GM21786 (cell line): ENCODE results near the gene GADD45G.

Experiments used
- ATAC-seq: cut with Tn5 transposase; IDR thresholded peaks from one replicate; pipeline ENCODE4 v1.9.1; 2021; ENCODE audit not compliant: unreplicated experiment

Gene GADD45G

GRCh38 chr9:89647366-89648128, 42.7 kb downstream of the GADD45G start:
- ATAC-seq = no peak

GRCh38 chr9:89648247-89649000, 43.6 kb downstream of the GADD45G start:
- ATAC-seq = no peak

DNA sequence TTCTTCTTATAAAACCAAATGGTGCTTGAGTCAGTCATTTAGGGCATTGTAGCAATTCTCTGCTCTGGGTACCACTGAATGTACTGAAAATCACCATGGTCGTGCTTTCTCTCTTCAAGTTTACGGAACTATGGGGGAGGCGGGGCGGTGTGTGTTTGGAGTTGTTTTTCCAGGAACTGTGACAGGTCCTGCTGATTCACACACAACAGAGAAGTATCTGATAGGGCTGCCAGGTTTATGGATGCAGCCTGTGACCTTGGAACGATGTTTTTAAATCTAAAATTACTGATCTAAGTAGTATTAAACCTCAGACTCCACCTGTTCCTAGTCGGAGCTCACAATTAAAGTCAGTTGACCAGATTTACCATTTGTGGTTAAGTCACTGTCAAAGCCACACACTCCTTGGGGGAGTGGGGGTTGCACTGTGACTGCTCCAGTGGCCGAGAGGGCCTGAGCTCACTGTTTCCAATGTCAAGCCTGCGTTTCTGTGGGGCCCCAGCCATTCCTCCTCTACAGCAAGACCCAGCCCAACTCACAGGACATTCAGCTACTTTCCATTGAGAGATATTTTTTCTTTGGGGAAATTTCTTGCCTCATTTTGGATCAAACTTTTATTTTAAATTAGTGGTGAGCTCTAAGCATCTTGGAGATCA, 44.4 kb downstream of the GADD45G start:
- no peak for ATAC-seq

- ATAC-seq = no peak
Observed at GRCh38 chr9:89654025-89654662, 49.3 kb downstream of the GADD45G start.

DNA sequence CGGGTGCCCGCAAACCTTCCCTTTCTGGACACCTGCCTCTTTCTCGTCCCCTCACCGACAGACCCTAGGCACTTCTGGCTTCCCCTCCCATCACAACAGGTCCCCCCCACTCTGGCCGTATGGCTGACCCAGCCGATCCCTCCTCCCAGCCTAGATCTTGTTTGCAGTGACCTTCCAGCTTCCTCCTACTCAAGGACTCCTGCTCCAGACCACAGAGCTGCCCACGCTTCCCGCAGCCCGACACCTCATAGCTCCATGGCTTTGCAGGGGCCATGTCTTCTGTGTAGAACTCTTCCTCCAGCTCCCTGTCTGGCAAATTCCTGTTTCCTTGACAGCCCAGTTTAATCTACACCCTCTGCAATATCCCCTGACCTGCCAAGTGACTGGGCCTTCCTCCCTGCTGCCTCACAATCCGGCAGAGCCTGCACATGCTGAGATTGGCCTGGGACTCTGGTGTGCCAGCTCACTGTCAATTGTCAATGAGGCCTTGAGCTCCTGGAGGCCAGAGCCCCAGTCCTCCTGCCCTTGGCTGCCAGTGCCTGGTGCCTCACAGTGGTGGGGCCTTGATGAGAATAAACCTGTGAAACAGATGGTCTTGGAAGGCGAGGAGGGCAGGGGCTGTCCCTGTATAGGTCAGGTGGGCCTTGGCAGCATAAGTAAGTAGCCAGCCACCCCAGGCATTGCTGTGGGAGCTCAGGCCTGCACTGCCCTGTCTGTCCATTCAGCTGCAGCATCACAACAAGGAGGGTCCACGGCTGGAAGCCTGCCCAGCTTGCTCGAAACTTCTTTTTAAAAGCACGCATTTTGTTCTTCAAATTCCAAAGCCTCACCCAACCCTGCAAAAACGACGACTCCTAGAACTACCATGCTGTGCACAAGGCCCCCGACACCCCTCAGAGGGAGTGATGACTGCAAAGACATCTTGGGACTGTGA, 50.5 kb downstream of the GADD45G start:
- no peak for ATAC-seq
